Osteocyte (in vitro differentiated cells): ENCODE results near the gene TFF2. TPM values are rescaled to one million over a fixed set of nuclear protein-coding genes. Genes with fewer than 3 reads are reported as not detected.

ENCODE experiments used
- DNase-seq: peaks from one replicate; pipeline ENCODE4 v3.0.0; 2021; ENCODE audit warnings: mixed read lengths; ENCODE audit not compliant: unreplicated experiment; ENCODE audit errors: extremely low spot score
- H3K27ac Mint-ChIP-seq: one replicate; pipeline ENCODE4 v1.8.0; 2021; ENCODE audit warnings: mild to moderate bottlenecking, mixed read lengths; ENCODE audit not compliant: unreplicated experiment
- H3K27me3 Mint-ChIP-seq: one replicate; pipeline ENCODE4 v1.8.0; 2021; ENCODE audit warnings: mixed read lengths; ENCODE audit not compliant: unreplicated experiment
- H3K36me3 Mint-ChIP-seq: one replicate; pipeline ENCODE4 v1.8.0; 2021; ENCODE audit warnings: mixed read lengths; ENCODE audit not compliant: unreplicated experiment
- H3K4me1 Mint-ChIP-seq: one replicate; pipeline ENCODE4 v1.8.0; 2021; ENCODE audit warnings: mixed read lengths; ENCODE audit not compliant: unreplicated experiment
- H3K4me3 Mint-ChIP-seq: one replicate; pipeline ENCODE4 v1.8.0; 2021; ENCODE audit warnings: mild to moderate bottlenecking, moderate library complexity, mixed read lengths; ENCODE audit not compliant: unreplicated experiment
- H3K9me3 Mint-ChIP-seq: one replicate; pipeline ENCODE4 v1.8.0; 2021; ENCODE audit warnings: mixed read lengths; ENCODE audit not compliant: unreplicated experiment
- CTCF ChIP-seq: fragments of 200-600 bp; sonication (generic); IDR thresholded peaks from 2 replicates; pipeline ENCODE4 v1.5.0; 2021; ENCODE audit warnings: antibody characterized with exemption, mild to moderate bottlenecking, moderate library complexity
- total RNA-seq: library from RNA; stranded (reverse); gene quantifications from 2 replicates; pipeline ENCODE4 v1.2.1, GENCODE V29; 2021

TFF2 gene
- total RNA-seq, 1 donor from 2014 or later: not detected

DNA sequence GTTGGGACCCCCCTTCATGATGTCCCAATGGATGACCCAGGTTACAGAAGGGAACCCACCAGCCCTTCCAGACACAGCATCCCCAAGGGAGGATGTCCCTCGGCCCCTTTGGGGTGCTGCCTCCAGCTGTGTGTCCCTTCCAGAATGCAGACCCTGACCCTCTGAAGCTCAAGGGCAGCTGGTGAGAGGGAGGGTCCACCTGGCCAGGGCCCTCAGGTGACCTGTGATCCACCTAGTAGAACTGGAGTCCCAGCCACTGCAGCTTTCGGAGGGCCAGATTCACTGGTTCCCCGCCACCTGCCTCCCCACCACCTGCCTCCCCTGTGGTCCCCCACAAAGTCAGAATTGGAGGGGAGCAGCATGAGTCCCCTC is 25.2 kb upstream of the TFF2 start:
- no peak overlapping the region for H3K27ac Mint-ChIP-seq
- H3K4me1 Mint-ChIP-seq: no peaks in the 10 kb centered on the region
- no peaks in the 10 kb centered on the region for H3K36me3 Mint-ChIP-seq
- DNase-seq: no peak
- H3K27me3 Mint-ChIP-seq: peaks cover 14% of the 10 kb centered on the region
- no peaks in the 10 kb centered on the region for H3K9me3 Mint-ChIP-seq
- no peak for TF ChIP-seq CTCF
- no peak overlapping the region for H3K4me3 Mint-ChIP-seq

- H3K27ac Mint-ChIP-seq: no peak overlapping the region
- DNase-seq: no peak
- H3K9me3 Mint-ChIP-seq: no peaks in the 10 kb centered on the region
- no peaks in the 10 kb centered on the region for H3K36me3 Mint-ChIP-seq
- peaks cover 18% of the 10 kb centered on the region for H3K27me3 Mint-ChIP-seq
- no peak for TF ChIP-seq CTCF
- H3K4me1 Mint-ChIP-seq: no peaks in the 10 kb centered on the region
- no peak overlapping the region for H3K4me3 Mint-ChIP-seq
These were observed 24.7 kb upstream of the TFF2 start for GRCh38 chr21:42375506-42375905.

DNA sequence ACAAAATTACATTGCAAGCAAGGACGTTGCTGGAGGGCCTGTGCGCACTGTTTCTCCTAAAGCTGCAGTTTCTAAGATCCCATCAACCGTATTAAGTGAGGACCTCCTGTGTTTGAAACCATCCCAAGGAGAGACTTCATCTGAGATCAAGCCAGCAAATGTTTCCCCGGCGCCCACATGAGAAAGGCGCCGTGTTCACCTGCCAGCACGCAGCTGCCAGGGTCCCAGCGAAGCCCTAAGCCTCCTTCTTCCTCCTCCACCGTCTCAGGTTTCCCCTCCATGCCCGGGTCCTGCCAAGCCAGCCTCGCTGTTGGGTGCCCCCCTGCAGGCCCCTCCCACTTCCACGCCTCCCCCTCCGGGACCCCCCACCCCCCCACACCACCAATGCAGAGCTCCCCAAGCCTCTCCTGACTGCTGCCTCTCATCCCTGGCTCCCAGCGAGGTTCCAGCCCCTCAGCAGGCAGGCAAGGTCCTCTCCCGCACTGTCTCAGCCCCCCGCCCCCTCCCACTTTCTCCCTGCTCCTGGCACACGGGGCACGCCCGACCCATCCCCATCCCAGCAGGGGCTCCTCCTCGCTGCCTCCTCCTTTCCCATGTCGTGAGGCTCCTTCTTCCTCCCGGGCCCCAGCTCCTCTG is 24.2 kb upstream of the TFF2 start:
- H3K36me3 Mint-ChIP-seq: no peaks in the 10 kb centered on the region
- no peak overlapping the region for H3K27ac Mint-ChIP-seq
- TF ChIP-seq CTCF: no peak
- H3K4me3 Mint-ChIP-seq: no peak overlapping the region
- H3K9me3 Mint-ChIP-seq: no peaks in the 10 kb centered on the region
- peaks cover 18% of the 10 kb centered on the region for H3K27me3 Mint-ChIP-seq
- no peaks in the 10 kb centered on the region for H3K4me1 Mint-ChIP-seq
- DNase-seq: no peak

DNA sequence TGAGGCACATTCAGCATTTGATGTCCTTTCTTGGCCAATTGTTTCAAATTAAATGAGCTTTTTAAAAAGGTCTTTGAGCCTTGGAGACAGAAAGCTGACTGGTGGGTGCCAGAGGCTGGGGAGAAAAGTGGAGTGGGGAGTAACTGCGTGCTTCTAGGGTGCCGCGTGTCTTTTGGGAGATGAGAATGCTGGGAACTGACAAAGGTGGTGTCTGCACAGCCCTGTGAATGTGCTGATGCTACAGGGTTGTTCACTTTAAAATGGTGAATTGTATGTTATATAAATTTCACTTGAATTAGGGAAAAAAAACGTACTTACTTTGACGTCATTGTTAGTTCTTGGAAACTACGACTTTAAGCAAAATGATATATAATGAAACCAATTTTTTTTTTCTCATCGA is 23.7 kb upstream of the TFF2 start:
- Mint-ChIP-seq H3K27me3 (peaks cover 18% of the 10 kb centered on the region), H3K9me3 (no peaks in the 10 kb centered on the region), H3K4me3 (no peak overlapping the region), H3K36me3 (no peaks in the 10 kb centered on the region), H3K27ac (no peak overlapping the region), H3K4me1 (no peaks in the 10 kb centered on the region)
- TF ChIP-seq CTCF: no peak
- DNase-seq: no peak

- no peak for TF ChIP-seq CTCF
- H3K4me1 Mint-ChIP-seq: no peaks in the 10 kb centered on the region
- H3K9me3 Mint-ChIP-seq: no peaks in the 10 kb centered on the region
- H3K4me3 Mint-ChIP-seq: no peak overlapping the region
- no peaks in the 10 kb centered on the region for H3K36me3 Mint-ChIP-seq
- DNase-seq: no peak
- peaks cover 22% of the 10 kb centered on the region for H3K27me3 Mint-ChIP-seq
- no peak overlapping the region for H3K27ac Mint-ChIP-seq
These were observed 23.2 kb upstream of the TFF2 start for GRCh38 chr21:42373908-42374455.
